DMS153 treated with DMSO at 0.1 percent for 48 hours (cell line): ENCODE measurements around the gene ARIH1.

Source experiments
- DNase-seq: peaks from one replicate; lab custom pipeline; 2025; ENCODE audit not compliant: unreplicated experiment; lab: John Stamatoyannopoulos, UW

ARIH1 gene

DNA sequence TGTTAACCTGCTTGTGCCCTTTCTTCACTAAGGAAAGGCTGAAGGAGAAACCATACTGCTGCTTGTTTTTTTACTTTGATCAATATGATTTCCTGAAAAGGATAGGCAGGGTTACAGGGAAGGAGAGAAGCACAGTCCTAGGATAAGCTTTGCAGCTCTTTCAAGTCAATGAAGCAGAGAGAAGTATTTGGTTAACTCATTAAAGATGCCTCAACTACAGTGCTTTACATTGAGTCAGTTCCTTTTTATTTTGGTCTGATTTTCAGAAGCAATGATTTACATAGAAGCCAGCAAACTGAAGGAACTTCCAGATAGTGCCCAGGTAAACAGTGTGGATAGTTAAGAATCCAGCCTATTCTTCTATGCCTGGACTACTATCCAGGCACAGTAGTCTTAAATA lies 64.8 kb downstream of the ARIH1 start:
- no peak for DNase-seq

DNA sequence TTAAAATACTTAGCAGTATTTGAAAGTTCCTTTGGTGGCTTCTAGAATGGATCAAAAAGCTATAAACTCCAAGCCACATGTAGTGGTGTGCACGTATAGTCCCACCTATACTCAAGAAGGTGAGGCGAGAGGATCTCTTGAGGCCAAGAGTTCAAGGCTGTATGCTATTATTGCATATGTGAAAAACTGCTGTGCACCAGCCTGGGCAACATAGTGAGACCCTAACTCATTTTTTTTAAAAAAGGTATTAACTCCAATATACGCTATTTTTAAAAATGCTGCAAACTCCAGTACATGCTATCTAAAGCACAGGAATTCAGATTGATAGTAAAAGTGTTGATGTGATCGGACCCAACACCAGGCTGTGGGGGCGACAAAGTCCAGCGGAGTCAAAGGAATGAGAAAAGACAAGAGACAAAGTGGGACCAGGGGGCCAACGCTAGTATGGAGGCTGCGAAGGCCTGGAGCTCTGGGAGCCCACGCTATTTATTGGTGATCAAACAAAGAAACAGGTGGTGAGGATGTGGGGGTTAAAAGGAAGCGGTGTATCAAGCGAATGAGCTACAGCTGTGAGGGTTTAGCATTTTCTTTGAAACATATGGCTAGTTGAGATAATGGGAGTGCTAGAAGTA lies 66.6 kb downstream of the ARIH1 start:
- no peak for DNase-seq

DNA sequence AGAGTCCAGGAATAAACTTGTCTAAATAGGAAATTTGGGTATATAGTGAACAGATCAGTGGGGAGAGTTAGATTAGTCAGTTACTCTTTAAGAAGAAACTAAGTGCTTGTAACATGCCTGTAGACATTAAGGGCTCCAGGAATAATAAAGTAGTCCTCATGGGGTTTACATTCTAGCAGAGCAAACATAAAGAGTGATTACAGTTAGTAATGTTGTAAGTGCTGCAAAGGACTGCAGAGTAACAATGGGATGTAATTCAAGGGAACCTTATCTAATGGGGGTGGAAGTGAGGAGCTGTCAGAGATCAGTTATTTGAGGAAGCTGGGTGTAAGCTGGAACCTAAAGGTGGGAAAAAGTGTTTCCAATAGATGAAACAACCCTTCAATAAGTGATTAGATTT lies 67.5 kb downstream of the ARIH1 start:
- no peak for DNase-seq

DNA sequence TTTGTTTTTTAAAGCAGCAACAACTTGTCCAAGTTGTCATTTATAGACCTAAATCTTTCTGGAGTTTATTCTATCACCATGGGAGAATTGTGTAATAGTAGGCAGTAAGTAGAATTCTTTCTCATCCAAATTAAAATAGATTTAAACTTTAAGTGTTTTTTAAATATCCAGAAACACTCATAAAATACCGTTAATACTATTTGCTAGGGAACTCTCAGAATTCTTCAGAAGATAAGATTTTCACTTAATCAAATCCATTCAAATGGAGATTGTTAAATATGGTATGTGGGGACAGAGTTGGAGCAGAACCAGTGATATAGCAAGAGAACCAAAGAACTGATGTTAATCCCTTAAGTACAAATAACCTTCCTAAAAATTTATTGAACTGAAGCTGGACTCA lies 71.0 kb downstream of the ARIH1 start:
- DNase-seq = no peak

DNA sequence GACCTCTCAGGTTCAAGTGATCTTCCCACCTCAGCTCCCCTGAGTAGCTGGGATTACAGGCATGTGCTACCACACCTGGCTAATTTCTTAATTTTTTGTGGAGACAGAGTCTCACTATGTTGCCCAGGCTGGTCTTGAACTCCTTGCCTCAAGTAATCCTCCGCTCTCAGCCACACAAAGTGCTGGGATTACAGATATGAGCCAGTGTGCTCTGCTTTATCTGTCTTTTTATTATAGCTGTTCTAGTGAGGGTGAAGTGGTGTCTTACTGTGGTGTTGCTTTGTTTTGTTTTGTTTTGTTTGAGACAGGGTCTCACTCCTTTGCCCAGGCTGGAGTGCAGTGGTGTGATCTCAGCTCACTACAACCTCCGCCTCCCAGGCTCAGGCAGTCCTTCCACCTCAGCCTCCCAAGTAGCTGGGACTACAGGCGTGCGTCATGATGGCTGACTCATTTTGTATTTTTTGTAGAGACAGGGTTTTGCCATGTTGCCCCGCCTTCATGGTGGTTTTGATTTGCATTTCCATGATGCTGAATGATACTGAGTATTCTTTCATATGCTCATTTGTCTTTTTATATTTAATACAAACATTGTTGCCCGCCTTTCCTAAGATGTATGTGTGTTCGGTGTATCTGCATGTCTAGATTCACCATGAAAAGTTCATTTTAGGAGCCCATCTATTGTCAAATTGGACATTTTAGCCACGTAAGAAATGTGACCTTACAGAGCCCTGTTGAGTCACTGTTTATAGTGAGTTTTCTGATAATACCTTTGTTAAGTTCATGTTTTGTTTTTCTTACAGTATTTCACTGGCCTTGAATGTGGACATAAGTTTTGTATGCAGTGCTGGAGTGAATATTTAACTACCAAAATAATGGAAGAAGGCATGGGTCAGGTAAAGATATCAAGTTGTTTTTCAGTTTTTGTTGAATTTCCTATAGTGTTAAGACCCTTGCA lies 80.6 kb downstream of the ARIH1 start:
- no peak for DNase-seq

DNA sequence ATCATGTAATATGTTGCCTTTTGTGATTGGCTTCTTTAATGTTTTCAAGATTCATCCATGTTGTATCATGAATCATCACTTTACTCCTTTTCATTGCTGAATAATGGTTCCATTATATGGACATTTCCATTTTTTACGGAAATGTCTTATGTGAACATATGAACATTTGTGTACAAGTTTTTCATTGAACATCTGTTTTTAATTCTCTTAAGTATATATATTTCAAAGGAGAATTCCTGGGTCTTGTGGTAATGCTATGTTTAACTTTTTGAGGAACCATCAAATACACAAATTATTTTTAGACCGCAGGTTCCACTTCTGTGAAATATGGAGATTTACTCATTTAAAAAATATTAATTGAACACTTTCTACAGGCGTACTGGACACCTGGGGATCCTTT lies 85.7 kb downstream of the ARIH1 start:
- no peak for DNase-seq

DNA sequence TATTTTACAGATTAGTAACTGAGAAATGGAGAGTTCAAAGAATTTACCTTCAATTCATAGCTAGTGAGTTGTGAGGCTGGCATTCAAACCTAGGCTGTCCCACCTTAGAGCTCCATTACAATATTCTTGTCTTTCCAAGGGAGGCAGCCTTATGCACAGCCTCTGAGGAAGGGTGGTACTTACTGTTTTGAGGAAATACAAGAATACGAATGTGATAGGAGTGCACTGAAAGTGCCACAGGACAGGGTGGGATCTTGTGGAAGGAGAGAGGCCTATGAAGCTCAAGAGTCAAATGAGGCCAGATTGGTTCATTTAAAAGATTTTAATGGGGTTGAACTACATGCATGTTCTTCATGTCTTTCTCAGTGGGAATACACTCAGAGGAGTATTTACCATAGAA lies 86.3 kb downstream of the ARIH1 start:
- no peak for DNase-seq

DNA sequence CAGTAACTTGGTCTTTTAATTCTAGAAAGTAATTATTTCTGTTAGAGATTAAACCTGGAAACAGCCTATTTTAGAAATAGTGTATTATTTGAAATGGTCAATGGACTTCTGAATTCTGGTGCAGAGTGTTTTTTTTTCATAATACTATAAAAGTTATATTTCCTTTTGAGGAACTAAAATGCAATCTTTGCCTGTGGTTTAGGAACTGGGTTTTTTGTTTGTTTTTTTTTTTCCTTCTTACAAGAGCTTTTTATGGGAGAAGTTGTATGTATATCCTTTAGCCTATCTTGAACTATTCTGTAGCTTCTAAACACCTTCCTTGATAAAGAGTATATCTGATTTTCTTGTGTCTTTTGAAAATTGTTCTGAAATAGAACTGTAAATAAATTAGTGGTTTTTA lies 88.3 kb downstream of the ARIH1 start:
- DNase-seq = no peak

DNA sequence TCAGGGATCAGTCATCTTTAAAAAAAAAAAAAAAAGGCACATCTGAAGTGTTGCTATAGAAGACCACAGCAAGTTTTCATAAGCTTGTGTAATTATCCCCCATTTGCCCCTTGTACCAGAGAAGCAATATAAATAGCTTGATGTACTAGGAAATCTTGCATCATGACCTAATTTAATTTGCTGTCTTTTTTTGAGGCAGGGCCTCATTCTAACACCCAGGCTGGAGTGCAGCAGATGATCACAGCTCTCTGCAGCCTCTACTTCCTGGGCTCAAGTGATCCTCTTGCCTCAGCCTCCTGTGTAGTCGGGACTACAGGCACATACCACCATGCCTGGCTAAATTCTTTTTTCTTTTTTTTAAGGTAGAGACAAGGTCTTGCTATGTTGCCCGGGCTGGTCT lies 88.7 kb downstream of the ARIH1 start:
- DNase-seq = no peak

DNA sequence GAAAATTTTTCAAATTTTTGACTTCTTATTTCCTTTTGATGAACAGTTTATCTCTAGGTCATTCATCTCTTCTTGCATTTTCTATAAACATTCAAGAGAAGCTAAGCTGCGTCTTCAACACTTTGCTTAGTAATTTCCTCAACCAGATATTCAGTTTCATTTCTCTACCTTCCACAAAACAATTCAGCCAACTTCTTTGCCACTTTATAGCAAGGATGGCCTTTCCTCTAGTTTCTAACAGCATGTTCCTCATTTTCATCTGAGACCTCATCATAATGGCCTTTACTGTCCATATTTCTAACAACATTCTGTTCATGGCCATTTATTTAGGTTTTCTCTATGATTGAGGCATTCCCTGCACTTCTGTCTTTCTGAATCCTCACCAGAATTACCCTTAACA lies 90.0 kb downstream of the ARIH1 start:
- DNase-seq = no peak

DNA sequence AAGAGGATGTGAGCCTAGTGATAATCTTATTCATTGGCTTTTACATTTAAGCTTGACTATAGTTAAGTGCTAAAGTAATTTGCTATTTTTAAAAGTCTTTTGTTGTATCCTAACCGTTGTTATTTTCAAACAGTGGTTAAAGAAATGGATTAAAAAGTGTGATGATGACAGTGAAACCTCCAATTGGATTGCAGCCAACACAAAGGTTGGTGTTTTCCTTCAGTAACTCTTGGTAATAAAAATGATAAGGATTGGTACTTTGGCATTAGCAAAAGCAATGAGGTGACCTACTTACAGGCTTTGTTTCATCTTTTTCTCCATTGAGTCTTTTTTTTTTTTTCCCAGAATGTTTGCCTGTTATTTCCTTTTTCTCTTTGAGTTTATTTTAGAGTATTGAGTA lies 92.8 kb downstream of the ARIH1 start:
- no peak for DNase-seq

DNA sequence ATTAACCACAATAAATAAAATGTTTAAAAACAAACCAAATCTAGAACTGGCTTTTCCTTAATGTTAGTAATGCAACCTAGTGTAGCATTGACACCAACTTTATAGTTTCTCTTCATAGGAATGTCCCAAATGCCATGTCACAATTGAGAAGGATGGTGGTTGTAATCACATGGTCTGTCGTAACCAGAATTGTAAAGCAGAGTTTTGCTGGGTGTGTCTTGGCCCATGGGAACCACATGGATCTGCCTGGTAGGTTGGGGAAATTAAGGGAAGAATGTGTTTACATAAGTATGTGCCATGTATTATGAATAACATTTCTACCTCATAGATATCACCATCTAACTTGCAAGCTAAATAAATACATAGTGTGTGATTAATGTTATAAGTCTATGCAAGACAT lies 95.9 kb downstream of the ARIH1 start:
- DNase-seq = no peak

DNA sequence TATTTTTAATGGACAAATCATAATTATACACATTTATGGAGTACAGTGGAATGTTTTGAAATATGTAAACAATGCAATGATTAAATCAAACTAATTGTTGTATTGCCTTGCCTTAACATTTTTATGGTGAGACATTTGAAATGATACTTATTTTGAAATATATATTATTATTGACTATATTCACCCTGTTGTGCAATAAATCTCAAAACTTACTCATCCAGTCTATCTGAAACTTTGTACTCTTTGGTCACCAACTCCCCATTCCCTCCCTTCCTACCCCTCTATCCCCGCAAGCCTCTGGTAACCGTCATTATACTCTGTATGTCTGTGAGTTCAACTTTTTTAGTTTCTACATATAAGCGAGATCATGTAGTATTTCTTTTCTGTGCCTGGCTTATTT lies 105.7 kb downstream of the ARIH1 start:
- no peak for DNase-seq

DNA sequence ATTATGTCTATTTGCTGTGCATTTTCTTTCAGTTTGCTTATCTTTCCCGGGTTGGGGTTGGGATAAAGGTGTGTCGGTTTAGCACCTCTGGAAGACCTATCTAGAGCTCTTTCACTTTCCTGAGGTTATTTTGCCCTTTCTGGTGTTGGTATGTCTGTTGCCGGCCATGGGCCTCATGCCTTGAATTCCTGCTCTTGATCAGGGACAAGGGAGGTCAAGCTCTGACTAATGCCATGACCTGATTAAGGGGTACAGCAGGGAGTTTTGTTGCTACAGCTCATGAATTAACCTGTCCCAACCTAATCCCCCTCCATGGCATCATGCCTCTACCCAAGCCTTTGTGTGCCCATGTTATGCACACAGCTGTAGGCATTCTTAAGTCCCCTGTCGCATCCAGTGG lies 109.9 kb downstream of the ARIH1 start:
- DNase-seq = no peak

DNA sequence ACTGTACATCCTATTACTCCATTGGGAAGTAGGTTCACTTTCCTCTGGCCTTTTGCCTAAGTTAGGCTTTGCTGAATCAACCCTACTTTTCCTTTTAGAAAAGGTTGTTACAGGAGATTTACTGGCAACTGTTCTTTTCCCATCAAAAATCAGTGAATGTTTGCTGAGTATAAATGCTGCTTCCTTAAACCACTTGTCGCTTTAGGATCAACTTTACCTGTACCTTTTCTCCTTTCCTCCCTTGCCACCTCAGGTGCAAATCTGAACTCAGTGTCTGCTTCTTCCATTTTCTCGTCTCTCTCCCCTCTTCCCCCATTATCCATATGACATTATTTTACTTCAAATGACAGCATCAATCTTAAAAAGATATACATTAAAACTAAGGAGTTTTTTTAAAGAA lies 110.9 kb downstream of the ARIH1 start:
- no peak for DNase-seq

DNA sequence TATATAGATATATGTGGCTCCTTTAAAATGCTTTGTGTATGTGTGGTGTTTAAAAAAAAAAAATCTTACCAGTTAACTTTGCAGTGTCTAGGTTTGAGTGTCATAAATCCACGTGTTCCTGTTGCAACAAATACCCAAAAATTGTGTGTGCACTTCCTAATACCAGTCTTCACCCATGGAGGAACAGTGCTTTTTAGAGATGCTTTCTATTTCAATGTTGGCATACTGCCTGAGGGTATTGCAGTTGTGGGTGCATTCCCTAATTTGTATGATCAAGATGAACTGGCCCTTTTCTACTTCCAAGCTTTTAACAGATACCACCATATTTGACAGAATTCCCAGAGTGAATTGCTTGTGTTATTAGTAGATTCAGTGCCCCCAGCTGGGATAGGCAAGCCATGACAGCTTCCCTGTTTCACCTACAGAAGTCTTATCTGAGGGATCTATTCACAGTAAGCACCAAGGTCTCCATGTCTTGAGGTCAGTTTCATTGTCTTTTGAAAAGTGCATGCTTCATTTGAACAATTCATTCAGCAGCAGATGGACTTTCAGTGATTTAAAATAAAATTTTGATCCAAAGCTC lies 111.4 kb downstream of the ARIH1 start:
- no peak for DNase-seq

DNA sequence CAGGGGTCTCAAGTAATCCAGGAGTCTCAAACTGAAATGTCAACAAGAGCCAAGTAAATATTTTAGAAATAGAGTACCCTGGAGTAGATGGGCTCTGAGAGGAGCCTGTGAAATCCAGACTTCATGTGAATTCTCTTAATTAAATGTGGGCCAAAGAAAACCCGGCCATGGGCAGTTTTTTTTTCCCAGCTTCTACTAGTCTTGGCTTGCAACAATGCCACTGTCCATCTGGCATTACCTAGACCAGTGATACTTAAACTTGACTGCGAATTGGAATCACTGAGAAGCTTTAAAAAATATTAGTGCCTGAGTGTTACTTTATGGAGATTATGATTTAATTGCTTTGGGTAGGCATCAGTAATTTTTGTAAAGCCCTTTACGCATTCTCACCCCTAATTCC lies 114.0 kb downstream of the ARIH1 start:
- DNase-seq = no peak

DNA sequence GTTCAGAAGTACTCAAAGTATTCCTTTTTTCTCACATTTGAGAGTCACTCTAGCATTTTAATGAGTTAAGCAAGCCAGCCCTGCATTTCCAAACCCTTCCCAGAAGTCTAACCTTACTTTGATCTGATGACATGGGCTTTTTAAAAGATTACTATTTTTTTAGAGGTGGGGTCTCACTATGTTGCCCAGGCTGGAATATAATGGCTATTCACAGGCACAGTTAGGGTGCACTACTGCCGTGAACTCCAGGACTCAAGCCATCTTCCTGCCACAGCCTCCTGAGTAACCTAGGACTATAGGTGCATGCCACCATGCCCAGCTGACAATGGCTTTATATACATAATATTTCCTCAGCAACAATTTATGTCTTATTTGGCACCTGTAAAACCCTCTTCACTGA lies 116.3 kb downstream of the ARIH1 start:
- DNase-seq = no peak

DNA sequence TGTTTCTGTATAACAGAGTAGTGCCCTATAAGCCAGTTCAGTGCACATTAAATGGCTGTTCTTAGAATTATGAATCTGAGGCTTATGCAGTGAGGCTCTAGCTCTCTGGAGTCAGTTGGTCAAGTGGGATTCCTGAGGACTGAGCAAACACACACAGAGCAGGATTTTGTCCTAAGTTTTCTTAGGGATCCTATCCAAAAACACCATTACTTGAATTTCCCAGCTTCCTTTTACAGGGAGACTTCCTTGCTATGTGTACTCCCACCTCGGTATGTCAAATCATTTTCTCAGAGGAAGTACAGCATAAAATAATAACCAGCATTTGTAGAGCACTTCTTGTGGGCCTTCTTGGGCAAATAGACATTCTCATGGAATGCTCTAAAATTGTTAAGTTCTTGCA lies 117.2 kb downstream of the ARIH1 start:
- no peak for DNase-seq

DNA sequence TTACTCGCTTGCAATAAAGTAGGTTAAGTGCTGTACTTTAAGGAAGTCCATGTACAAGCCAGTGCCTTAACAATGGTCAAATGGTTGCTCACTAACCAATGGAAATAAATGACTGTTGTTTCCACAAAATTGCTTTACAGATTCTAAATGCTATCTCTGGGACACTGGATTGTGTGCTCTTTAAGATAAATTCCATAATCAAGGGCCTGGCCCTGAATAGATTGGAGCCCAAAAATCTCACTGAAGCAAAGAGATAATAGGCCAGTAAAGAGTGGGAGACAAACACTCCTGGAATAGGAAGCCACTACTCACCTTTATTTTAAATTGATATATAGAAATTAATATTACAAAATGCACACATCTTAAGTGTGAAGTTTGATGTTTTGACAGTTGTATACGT lies 118.0 kb downstream of the ARIH1 start:
- DNase-seq = no peak

DNA sequence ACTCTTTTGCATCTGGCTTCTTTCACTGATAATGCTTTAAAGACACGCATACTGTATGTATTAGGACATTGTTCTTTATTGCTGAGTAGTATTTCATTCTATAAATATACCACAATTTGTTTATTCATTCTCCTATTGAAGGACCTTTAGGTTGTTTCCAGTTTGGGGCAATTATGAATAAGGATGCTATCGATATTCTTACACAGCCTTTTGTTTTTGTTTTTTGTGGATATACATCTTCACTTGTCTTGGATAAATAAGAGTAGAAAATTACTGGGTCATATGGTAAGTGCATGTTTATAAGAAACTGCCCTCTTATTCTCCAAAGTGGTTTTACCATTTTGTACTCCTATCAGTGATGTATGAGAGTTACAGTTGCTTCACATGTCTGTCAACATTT lies 118.5 kb downstream of the ARIH1 start:
- no peak for DNase-seq

DNA sequence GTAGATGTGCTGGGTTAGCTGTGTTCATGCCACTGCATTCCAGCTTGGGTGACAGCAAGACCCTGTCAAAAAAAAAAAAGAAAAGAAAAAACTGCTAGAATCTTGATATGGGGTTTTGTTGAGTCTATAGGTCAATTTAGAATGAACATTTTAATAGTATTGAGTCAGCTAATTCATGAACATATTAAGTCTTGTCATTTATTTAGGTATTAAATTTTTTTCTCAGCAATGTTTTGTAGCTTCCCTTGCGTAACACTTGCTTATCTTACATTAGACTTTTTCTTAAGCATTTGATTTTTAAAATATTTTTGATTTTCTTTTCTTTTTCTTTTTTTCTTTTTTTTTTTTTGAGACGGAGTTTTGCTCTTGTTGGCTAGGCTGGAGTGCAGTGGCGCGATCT lies 119.7 kb downstream of the ARIH1 start:
- no peak for DNase-seq
